ENCODE results near the gene ZNF136.

GRCh38 chr19:12199757-12200419, 37.0 kb downstream of the ZNF136 start:
- TF ChIP-seq, protein P1, sequence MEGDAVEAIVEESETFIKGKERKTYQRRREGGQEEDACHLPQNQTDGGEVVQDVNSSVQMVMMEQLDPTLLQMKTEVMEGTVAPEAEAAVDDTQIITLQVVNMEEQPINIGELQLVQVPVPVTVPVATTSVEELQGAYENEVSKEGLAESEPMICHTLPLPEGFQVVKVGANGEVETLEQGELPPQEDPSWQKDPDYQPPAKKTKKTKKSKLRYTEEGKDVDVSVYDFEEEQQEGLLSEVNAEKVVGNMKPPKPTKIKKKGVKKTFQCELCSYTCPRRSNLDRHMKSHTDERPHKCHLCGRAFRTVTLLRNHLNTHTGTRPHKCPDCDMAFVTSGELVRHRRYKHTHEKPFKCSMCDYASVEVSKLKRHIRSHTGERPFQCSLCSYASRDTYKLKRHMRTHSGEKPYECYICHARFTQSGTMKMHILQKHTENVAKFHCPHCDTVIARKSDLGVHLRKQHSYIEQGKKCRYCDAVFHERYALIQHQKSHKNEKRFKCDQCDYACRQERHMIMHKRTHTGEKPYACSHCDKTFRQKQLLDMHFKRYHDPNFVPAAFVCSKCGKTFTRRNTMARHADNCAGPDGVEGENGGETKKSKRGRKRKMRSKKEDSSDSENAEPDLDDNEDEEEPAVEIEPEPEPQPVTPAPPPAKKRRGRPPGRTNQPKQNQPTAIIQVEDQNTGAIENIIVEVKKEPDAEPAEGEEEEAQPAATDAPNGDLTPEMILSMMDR (IDR thresholded peaks at IDR 0.05; ENCODE audit: poor library complexity, severe bottlenecking), result no peak
- TF ChIP-seq TAF1 (IDR thresholded peaks at IDR 0.05; ENCODE audit: low read depth) (no peak), EP300 (conservative IDR thresholded peaks at IDR 0.05; ENCODE audit: poor library complexity, severe bottlenecking) (no peak), POLR2AphosphoS5 (IDR thresholded peaks at IDR 0.05) (no peak), EZH2 (IDR thresholded peaks at IDR 0.05; ENCODE audit: borderline replicate concordance, insufficient read depth, low read length, poor library complexity, severe bottlenecking) (no peak)

Data from neural cell (in vitro differentiated cells).